GM19043 (cell line): ENCODE data around the gene MAFG.

ENCODE experiments used
- ATAC-seq: cut with Tn5 transposase; IDR thresholded peaks from one replicate; pipeline ENCODE4 v1.9.1; 2021; ENCODE audit warnings: low read depth; ENCODE audit not compliant: unreplicated experiment

The MAFG gene

GRCh38 chr17:81927653-81928543, at the start of gene MAFG:
Gene MAFG (minus strand): TSS chr17:81927735. CDS start chr17:81923185, 4,550 bp downstream.
- ATAC-seq, result peak; percentile 71

DNA sequence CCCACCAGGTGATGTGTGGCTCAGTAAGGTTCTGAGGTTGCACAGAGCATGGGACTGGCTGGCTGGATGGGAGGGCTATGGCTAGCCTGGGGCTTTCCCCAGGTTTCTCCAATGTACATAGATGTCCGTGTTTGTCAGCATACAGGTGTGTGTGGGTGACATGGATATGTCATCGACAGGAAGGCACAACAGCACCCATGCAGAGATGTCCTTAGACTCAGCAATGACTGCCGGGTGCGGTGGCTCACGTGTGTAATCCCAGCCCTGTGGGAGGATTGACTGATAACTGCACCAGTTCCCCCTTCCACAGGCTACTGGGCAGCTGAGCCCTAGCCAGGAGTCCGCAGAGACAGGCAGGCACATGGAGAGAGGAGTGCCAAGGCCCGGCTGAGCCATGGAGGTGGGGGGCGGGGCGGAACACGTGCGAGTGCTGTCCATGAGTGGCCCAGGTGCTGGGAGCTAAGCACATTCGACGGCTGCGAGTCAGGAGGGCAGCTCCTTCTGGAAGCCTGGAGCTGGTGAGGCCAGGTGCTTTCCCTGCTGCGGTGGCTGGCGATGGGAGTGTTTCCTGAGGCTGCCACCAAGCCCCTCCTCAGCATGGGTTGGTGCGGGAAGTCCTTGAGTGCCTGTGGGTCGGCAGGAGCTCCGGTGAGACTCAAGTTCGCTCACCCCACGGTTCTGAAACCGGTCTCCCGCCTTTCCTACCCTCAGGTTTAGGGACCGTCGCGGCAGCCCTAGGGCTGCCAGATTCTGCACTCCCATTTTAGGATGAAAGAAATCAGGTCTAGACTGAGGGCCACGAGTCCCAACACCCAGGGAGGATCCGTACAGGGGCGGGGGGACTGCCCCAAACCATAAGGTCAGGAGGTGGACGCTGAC, 49.0 kb upstream of the MAFG start:
- ATAC-seq, result no peak

DNA sequence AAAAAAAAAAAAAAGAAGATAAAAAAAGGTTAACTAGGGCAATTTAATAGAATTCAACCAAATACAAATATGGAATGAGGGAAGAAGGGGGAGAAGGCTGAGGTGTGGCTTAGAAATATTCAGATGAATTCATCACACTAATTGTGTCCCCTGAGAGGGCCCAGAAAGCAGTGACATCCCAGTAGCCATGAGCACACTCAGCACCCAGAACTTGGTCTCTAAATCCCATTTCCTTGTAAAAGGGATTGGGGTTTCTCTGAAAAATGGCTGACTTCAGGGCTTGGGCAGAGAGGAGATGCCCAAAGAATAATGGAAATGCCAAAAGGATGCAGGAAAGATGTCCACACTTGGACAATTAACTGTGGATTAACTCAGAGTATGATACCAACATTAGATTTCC, 45.9 kb upstream of the MAFG start:
- no peak for ATAC-seq

GRCh38 chr17:81968850-81969812, 41.6 kb upstream of the MAFG start:
- no peak for ATAC-seq

GRCh38 chr17:81968396-81968745, 40.8 kb upstream of the MAFG start:
- ATAC-seq, result no peak

GRCh38 chr17:81967533-81968395, 40.2 kb upstream of the MAFG start:
- ATAC-seq, result no peak

GRCh38 chr17:81967244-81967532, 39.7 kb upstream of the MAFG start:
- no peak for ATAC-seq

GRCh38 chr17:81966343-81967243, 39.1 kb upstream of the MAFG start:
- ATAC-seq, result no peak

DNA sequence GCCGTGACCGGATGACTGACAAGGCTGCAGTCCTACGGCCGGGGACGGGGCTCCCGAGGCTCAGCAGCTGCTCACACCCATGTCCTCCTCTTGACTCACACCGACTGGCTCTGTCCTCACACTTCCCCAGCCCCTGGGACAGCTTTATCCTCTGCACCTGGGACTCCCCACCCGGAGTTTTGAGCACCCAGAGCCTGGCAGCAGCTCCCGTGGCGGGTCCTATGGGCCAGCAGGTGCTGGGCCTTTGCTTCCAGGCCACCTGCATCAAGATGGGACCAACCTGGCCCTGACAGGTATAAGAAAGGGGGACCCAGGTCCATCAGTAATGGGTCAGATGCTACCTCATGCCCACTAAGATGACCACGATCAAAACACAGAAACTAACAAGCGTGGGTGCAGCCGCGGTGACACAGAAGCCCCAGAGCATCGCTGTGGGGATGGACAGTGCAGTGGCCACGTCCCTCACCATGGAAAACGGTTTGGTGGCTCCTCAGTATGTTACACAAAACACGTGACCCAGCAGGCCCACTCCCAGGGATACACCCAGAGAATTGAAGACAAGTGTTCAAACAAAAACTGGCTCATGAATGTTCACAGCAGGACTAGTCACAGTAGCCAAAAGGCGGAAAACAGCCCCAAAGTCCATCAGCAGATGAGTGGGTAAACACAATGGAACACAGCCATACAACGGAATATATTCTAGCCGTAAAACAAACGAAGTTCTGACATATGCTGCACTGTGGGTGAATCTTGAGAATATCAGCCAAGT, 36.7 kb upstream of the MAFG start:
- ATAC-seq, result no peak

- ATAC-seq, result no peak
Observed at GRCh38 chr17:81962499-81963441, 35.2 kb upstream of the MAFG start.

DNA sequence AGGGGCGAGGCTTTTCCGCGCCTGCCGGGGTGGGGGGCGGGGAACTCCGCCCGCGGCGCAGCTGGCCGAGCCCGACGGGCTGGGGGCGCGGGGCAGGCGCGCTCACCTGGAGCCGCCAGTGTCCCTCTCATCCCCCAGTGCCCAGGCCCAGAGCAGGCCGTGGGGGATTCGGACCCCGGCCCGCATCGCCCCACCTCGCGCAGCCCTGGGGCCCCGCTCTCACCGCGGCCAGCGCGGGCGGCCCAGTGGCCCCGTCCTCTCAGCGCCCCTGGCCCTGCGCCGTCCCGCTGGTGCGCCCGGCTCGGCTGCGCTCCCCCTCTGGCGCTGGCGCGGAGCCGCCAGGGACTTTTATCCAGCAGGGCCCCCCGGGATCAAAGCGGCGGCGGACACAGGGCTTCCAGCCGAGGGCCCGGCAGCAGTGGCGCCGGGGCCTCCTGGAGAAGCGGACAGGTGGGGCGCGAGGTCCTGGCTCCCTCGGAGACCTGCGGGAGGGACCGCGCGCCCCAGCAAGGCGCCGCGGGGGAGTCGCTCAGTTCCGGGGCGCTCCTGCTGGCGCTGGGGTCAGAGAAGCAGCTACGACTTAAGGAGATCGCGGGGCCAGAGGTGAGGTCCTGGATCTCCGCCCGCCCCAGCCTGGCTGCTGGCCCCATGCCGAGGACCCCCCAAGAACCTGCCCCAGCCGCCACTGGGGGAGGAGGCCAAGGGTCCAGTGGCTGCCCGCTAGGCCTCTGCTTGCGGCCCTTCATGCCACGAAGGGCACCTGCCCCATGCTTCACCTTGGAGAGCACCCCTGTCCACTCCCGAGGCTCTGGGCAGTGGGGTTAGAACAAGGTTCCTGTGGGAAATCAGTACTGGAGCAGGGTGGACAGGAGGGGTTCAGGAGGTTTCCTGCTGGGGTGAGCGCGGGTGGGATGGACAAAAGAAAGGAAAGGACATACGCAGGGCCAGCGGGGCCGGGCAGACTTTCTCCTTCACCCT, 34.3 kb upstream of the MAFG start:
- no peak for ATAC-seq

DNA sequence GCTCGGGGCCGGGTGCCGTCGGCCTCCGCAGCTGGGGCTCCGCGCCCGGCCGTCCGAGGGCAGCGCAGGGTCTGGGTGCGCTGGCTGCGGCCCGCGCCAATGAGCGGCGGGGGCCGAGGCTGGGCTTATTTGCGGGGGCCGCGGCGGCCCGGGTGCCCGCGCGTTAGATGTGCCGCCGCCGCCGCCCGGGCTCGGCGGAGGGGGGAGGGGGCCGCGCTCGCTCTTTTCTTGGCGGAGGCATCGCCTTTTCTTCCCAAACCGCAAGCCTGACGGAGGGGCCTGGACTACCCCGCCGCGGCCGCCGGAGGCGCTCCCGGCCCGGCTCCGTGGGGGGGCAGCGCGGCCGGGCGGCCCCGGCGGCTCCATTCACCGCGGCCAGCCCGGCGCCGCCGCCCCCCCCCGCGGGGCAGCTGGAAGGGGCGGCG, 33.6 kb upstream of the MAFG start, which contains the start of gene NOTUM:
Gene NOTUM, minus strand, starts transcription at position 101 of the 425 bp plus-strand sequence. CDS start 278 bp downstream, outside the sequence.
- no peak for ATAC-seq

DNA sequence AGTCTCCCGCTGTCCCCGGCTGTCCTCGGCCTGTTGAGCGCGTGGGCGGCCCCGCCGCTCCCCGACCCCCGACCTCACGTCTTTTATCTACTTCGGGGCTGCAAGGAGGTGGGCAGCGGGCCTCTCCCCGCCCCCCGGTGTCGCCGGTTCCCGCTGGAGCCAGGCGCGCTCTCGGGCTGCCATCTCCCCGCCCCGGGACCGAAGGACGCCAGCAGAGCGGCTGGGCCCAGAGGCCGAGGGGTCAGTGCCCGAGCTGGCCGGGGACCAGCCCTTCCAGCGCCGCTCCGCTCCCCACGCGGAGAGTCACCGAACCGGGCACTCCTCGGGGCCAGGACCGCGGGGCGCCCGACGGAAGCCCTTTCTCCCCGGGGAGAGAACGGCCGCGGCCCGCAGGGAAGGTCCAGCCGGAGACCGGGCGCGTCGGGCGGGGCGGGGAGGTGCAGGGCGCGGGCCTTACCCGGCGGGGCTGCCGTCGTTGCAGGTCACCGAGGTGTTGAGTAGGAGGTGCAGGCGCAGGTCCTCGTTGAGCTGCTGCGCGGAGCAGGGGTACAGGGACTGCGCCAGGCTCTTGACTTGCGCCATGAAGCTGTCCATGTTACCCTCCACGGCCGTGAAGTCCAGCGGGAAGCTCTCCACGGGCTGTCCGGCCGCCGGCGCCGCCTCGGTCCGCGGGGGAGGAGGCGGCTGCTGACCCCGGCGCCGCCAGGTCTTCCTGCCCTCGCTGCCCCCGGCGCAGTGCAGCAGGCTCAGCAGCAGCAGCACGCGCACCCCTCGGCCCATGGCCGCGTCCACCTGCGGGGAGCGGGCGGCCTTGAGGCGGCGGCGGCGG, 32.8 kb upstream of the MAFG start:
- no peak for ATAC-seq

- ATAC-seq, result no peak
Observed at GRCh38 chr17:81959362-81960129, 32.0 kb upstream of the MAFG start.
